Endothelial cell of hepatic sinusoid (primary cell): ENCODE results near the gene WDFY4.

Source experiments
- in situ Hi-C: cut with HindIII; loops from 2 replicates; pipeline ENCODE4 v1.10.0; 2017; ENCODE audit warnings: low sequenced_read_pairs

The WDFY4 gene

GRCh38 chr10:48685731-48686130 lies 1.1 kb downstream of the WDFY4 start:
- in situ Hi-C loops: no loop called here

GRCh38 chr10:48690791-48691660 lies 6.4 kb downstream of the WDFY4 start:
- in situ Hi-C loops: no loop called here

GRCh38 chr10:48691812-48692528 lies 7.3 kb downstream of the WDFY4 start:
- in situ Hi-C loops: no loop called here

GRCh38 chr10:48692748-48693147 lies 8.1 kb downstream of the WDFY4 start:
- in situ Hi-C loops: no loop called here

- in situ Hi-C loops: no loop called here
These were observed 8.5 kb downstream of the WDFY4 start for GRCh38 chr10:48693206-48693605.

GRCh38 chr10:48694371-48695030 lies 9.8 kb downstream of the WDFY4 start:
- in situ Hi-C loops: no loop called here

- in situ Hi-C loops: no loop called here
These were observed 11.2 kb downstream of the WDFY4 start for GRCh38 chr10:48695636-48696534.

GRCh38 chr10:48696535-48696873 lies 11.8 kb downstream of the WDFY4 start:
- in situ Hi-C loops: no loop called here

- in situ Hi-C loops: no loop called here
These were observed 12.4 kb downstream of the WDFY4 start for GRCh38 chr10:48697091-48697490.

- in situ Hi-C loops: no loop called here
These were observed 13.4 kb downstream of the WDFY4 start for GRCh38 chr10:48697821-48698764.

GRCh38 chr10:48699011-48699627 lies 14.4 kb downstream of the WDFY4 start:
- in situ Hi-C loops: no loop called here

GRCh38 chr10:48700071-48700470 lies 15.4 kb downstream of the WDFY4 start:
- in situ Hi-C loops: no loop called here

- in situ Hi-C loops: no loop called here
These were observed 15.8 kb downstream of the WDFY4 start for GRCh38 chr10:48700493-48700892.

- in situ Hi-C loops: no loop called here
These were observed 16.6 kb downstream of the WDFY4 start for GRCh38 chr10:48701139-48701901.

- in situ Hi-C loops: no loop called here
These were observed 17.3 kb downstream of the WDFY4 start for GRCh38 chr10:48701941-48702340.

- in situ Hi-C loops: no loop called here
These were observed 19.0 kb downstream of the WDFY4 start for GRCh38 chr10:48703531-48704122.

GRCh38 chr10:48704156-48704555 lies 19.5 kb downstream of the WDFY4 start:
- in situ Hi-C loops: no loop called here

GRCh38 chr10:48705401-48705938 lies 20.8 kb downstream of the WDFY4 start:
- in situ Hi-C loops: loop anchor here (5.0 kb wide), 1 partner anchor 37 kb away; no protein-coding TSS in a partner anchor
